Hepatic stellate cell (primary cell): ENCODE measurements around the gene KRTAP4-6.
"Not testable (repeated sequence)": the region's sequence is repeated elsewhere in the genome, so short reads cannot be mapped to it uniquely, and the experiment has no call there.

Experiments used
- DNase-seq: peaks from one replicate; pipeline ENCODE4 v3.0.0; 2011; ENCODE audit warnings: low spot score

The KRTAP4-6 gene

DNA sequence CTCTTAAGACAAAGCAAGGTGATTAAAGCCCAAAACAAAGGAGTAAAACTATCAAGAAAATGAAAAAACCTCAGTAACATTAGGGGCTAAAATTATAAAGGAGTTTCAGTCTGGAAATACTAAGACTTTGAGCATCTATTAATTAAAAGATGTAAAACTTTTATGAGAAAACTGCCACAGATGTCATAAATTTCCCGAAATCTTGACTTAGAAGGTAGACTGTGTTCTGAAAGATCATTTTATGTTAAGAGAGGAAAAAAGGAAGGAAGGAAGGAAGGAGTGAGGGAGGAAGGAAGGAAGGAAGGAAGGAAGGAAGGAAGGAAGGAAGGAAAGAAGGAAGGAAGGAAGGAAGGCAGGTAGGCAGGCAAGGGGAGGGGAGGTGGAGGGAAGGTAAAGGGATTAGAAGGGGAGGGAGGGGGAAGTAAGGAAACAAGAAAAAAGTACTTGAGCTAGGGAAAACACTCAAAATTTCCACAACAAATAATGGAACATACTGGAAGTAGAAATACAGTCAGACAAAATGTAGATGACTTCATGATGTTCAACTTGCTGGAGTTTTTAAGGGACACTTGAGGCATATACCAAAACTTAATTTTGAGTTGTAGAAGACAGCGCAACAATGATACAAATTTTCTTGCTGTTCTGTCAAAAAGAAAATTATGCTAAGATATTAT is 7.3 kb upstream of the KRTAP4-6 start:
- DNase-seq = no peak

DNA sequence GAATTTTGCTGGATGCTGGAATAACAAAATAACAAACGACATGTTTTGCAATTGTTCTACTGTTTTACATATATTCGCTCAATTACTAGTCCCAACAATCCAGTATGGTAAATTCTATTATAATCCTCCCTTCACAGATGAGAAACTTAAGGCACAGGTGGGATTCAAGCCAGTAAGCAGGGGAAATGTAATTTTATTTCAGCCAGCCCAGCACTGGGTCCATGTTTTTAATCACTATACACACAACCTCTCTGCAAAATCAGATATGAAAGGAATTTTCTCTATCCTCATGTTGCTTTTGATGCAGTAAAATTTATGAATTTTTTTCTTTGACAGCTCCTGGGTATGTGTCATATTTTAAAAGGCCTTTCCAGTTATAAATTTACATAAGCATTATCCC is 4.9 kb upstream of the KRTAP4-6 start:
- DNase-seq = no peak

DNA sequence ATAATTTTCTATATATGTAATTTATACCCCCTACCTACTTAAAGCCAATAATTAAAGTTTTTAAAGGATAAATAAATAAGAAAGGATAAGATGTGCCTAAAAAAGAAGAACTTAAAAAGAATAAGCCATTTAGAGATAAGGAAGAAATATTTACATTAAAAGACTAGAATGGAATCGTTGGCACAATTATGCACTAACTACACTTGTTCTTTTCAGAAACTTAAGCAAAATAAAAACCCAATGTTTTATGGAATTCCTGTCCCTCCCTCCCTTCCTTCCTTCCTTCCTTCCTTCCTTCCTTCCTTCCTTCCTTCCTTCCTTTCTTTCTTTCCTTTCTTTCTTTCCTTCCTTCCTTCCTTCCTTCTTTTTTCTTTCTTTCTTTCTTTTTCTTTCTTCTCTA is 4.5 kb upstream of the KRTAP4-6 start:
- no peak for DNase-seq

DNA sequence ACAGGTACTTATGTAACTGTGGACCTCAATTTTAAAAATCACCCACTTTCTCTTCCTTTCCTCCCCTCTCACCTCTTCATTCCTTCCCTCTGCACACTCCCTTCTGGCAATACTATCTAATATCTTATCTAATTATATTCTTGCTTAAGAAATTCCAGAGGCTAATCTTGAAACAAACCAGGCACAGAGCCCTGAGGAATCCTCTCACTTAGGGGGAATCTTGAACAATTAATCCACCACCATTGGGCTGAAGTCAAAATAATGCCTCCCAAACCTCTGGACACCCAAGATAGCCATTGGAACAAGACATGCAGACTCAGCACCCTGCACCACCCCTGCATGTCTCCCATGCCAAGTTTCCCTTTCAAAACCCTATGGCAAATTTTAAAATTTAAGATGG is 1.0 kb upstream of the KRTAP4-6 start:
- DNase-seq = no peak

DNA sequence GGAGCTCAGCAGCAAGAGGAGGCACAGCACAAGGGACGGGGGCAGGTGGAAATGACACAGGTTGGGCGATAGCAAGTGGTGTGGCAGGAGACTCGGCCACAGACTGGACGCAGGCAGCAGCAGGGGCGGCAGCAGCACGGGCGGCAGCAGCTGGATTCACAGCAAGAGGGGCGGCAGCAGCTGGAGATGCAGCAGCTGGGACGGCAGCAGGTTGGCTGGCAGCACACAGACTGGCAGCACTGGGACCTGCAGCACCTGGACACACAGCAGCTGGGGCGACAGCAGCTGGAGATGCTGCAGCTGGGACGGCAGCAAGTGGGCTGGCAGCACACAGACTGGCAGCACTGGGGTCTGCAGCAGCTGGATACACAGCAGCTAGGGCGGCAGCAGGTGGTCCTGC is 479 bp downstream of the KRTAP4-6 start:
- not testable (repeated sequence) for DNase-seq

DNA sequence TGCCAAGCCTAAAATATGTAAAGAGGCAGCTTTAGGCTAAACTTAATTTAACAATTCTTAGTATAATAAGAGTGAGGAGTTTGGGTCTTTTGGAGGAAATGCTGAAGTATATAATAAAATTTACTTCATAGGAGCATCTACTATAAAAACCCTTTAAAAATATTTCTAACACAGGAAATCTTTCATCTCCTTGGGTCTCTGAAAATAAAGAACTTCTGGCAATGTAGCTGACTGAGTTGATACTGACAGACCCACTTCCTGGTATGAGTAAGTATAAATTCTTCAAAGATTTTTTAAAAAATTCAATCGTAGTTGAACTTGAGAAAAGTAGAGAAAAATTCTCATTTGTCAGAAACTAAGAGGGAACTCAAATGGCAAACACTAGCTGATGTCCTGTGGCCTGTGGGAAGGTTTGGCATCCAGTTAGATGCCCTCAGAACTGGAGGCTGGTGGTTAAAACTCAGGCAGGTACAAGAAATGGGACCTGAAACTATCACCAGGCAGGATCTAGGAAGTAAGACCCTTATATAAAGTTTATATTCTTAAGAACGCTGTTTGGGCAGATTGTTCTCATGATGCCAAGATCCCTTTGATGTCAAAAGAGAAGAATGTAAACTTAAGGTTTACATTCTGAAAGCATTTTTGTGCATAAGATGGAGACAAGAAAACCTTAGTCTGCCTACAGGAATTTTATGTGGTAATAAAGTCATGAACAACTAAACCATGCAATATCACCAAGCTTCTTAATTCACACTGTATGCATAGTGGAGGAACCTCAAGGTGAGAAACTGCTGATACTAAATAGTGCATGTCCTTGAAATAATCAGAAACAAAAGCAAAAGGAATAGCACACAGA is 6.2 kb downstream of the KRTAP4-6 start:
- peak; percentile 16 for DNase-seq

DNA sequence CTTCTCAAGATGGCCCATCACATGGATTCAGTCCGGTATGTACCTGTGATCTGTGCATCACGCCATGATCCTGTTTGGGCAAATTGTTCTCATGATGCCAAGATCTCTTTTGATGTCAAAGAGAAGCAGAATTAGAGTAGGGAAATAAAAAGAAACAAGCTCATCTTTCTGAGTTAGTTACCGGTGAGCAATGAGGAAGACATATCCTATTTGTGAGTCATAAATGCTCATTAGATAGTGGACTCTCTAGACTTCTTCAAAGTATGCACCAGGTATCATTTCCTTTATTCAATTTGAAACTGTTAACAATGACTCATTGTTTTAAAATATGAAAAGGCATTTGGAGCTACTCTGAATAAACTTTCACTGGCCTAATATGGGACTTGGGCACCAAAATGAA is 8.4 kb downstream of the KRTAP4-6 start:
- no peak for DNase-seq

DNA sequence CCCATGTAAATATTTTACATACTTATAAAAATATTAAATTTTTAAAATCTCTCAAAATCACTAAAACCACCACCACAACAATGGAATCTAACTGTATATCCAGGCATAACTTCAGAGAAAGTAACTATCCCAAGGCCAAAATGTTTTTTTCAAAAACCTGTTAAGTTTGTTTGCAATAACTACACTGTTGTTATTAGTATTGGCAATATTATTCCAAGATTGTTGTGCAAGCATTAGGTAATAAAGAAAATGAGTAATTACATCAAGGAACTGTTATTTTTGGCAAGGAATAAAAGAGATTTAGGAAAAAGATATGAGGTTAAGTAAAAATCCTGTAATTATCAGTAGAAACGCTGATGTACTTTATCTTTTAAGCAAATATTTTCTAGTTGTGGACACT is 13.0 kb downstream of the KRTAP4-6 start:
- DNase-seq = no peak

DNA sequence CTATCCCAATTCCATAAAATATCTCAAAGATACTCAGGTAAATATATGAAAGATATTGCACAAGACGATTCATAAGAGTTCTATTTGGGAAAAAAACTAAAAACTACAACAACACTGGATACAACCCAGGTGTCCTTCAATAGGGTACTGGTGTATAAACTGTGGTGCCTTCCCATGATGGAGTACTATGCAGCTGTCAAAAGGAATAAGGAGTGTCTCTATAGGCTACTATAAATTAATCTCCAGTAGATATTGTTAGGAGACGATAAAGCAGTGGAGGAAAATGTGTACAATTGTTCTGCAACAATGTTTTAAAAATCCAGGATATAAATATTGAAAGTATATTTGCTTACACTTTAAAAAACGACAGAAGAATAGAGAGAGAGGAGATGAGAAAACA is 13.9 kb downstream of the KRTAP4-6 start:
- DNase-seq = no peak

DNA sequence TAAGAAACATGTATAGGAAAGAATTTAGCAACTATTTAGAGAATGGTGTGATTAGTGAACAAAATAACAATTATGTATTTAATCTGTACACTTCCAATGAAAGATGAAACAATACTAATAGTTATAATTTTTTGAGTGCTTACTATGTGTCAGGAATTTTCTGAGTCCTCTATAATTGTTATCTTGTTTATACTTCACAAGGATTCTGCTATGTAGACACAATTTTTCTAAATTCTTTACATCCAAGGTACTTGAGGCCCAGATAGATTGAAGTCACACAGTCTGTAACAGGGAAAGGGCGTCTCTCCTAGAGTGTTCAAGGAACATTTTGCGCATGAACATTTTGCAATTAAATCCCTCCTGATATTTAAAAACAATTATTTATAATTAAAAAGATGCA is 15.3 kb downstream of the KRTAP4-6 start:
- no peak for DNase-seq

DNA sequence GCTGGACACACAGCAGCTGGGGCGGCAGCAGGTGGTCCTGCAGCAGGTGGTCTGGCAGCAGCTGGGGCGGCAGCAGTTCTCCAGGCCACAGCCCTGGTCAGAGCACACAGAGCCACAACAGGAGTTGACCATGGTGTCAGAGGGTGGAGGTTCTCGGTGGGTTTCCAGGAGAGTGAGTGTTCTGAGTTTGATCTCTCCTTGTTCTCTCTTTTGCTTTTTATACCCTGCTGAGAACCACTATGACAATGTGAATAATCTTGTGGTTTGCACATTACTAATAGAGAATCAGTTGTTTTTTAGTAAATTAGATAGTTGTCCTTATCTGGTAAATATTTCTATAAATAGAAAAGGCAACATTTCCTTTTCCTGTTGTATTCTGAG is 16.4 kb downstream of the KRTAP4-6 start, which contains the start of gene KRTAP4-12:
Gene KRTAP4-12 (minus strand): TSS at position 192 of the 381 bp plus-strand sequence. CDS start 60 bp downstream, at position 132.
- not testable (repeated sequence) for DNase-seq

DNA sequence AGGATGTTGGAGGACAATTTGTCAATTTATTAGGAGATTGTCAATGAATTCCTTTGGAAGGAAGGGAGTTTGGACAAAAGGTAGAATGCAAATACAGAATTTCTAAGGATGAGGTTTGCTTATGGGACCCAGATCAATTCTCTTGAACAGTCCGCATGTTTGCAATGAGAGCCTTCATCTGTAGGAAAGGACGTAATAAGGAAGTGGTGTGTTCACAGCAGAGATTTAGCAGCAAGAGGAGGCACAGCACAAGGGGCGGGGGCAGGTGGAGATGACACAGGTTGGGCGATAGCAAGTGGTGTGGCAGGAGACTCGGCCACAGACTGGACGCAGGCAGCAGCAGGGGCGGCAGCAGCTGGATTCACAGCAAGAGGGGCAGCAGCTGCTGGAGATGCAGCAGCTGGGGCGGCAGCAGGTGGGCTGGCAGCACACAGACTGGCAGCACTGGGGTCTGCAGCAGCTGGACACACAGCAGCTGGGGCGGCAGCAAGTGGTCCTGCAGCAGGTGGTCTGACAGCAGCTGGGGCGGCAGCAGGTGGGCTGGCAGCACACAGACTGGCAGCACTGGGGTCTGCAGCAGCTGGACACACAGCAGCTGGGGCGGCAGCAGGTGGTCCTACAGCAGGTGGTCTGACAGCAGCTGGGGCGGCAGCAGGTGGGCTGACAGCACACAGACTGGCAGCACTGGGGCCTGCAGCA is 16.9 kb downstream of the KRTAP4-6 start:
- DNase-seq = not testable (repeated sequence)

DNA sequence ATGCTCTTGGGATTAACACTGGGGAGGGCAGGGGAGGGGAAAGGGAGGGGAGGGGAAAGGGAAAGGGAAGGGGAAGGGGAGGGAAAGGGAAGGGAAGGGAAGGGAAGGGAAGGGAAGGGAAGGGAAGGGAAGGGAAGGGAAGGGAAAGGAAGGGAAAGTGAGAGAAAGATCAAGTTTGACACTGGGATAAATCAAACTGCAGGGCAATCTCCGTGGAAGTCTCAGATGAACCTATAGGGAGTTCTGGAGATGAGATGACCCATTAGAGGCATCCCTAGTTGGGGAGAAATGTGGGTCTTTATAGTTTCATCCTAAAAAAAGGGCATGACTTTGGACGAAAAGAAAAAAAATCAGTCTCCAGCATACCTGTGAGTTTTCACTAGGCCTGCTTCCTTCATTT is 18.6 kb downstream of the KRTAP4-6 start:
- no peak for DNase-seq

DNA sequence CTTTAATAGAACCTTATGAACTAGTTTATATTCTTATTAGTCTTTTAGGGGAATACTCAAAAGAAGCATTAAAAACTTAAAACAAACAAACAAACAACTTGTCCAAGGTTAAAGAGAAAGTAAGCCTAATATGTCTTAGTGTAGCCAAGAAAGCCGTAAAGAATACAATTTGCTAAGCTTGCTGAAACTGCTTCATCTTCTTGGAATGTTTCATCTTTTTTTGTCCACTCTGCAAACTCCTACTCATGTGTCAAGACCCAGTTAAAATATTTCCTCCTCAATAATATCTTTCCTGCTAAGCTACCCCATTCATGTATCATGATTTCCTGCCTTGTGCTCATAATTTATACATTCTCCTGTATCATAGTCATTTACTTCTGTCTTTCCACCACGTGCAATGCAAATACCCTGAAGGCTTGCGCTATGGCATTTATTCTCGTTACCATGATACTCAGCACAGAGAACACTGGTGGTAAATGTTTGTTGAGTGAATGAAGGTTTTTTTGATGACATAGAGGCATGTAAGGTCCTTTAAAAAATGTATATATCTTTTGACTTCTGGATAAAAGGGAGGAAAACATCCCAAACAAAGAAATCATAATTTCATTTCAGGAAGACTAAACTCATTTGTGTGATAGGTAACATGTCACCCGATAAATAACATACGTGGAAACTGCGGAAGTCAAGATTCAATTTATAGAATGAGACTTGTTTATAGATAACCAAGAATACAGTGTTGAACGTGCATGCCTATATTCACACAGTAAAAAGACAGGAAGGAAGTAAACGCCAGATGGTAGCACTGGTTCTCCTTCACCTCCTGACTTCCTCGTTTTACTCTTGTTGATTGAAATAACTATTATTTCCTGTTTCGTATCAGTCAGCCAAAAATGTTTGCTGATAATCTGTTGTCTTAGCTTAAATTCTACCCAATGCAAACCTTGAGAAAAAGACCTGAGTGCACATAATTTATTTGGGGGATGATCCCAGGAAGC is 20.4 kb downstream of the KRTAP4-6 start:
- not testable (repeated sequence) for DNase-seq

DNA sequence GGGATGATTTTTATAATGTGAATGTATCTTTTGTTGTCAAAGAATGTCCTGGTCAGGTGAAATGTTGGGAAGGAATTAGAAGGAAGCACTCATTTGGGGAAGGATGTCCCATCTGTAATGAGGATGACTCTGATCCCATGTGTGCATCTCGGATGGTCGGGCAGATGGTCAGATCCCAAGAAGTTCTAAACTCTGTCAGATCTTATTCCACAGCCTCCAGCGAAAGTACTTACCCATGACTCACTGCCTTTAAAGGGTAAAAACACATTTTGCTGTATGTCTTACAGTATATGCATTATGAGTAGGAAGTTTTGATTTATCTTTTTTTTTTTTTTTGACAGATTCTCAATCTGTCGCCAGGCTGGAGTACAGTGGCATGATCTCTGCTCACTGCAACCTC is 21.6 kb downstream of the KRTAP4-6 start:
- DNase-seq = no peak

DNA sequence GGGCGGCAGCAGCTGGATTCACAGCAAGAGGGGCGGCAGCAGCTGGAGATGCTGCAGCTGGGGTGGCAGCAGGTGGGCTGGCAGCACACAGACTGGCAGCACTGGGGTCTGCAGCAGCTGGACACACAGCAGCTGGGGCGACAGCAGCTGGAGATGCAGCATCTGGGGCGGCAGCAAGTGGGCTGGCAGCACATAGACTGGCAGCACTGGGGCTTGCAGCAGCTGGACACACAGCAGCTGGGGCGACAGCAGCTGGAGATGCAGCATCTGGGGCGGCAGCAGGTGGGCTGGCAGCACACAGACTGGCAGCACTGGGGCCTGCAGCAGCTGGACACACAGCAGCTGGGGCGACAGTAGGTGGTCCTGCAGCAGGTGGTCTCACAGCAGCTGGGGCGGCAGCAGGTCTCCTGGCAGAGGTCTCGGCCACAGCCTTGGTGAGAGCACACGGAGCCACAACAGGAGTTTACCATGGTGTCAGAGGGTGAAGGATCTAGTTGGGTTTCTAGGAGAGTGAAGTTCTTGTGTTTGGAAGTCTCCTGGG is 22.4 kb downstream of the KRTAP4-6 start, which contains the start of gene KRTAP4-11:
Gene KRTAP4-11 (minus strand): TSS at position 528 of the 541 bp plus-strand sequence. CDS start 58 bp downstream, at position 470.
- not testable (repeated sequence) for DNase-seq

DNA sequence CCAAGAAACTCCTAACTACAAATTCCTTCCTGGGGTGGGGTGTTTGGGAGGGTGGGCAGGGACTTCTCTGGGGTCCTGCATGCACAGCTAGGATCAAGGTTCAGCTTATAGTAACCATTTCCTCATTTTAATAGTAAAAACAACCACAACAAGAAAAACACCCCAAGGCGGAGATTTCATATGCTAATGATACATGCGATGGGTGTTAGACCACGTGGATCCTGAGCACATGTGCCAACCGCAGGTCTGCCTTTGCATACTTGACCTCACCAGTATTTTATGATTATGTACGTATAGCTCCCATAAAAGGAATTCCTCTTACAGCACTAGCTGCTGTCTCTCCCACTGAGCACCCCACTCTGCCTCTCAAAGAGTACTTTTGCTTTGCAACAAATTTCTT is 24.0 kb downstream of the KRTAP4-6 start:
- DNase-seq = no peak

DNA sequence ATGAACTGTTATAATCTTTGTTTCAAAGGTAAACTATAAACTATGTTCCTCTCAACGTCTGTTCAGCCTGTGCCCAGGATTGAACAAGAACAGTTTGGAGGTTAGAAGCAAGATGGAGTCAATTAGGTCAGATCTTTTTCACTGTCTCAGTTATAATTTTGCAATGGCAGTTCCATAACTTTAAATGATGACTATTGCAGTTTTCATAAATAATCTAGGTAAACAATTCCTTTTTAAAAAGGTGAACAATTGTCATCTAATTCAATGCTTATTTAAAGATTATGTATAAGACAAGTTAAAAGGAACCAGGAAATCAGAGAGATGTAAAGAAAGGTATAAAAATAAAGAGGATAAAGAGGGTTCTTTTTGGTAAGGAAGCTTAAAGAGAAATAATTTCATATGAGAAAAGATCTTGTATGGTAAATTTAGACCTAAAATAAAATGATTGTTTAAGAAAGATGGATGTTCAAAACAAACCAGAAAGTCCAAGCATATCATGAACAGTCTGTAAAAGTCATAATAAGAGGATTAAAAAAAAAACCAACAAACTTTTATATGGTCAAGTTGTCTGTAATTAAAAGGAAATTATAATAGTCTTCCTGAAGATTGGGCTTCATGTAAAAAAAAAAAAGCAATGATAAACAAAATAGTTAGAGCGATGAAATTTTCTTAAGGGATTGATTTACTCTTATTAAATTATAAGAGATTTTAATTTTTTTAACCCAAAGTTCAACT is 29.0 kb downstream of the KRTAP4-6 start:
- no peak for DNase-seq

DNA sequence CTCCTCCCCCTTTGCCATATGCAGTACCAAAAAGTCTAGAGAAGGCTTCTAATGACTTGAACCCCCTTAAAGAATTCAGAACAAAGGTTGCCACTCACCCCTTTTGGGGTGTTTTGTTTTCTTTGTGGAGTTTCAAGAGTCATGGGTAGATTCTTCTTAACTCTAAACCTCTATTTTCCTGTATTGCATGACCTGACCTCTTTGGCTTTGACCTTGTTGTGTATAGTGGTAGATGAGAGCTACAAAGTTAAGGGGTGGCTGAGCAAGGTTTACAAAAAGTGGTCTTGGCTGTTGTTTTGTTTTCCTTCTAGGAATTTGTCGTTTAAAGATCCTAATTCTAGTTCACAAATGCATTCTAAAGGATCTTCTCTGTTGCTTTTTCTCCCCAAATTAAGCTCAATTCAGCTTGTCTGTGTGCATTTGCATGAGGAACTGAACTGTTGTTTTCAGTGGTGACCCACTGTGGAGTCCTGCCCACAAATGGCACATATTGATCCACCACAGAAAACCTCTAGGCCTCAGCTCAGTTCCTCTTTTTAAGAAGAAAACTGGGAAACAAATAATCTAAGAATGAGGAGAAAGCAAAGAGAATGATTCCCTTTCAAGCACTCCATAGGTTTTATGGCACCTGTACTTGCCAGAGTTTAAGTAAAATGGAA is 31.5 kb downstream of the KRTAP4-6 start:
- not testable (repeated sequence) for DNase-seq

DNA sequence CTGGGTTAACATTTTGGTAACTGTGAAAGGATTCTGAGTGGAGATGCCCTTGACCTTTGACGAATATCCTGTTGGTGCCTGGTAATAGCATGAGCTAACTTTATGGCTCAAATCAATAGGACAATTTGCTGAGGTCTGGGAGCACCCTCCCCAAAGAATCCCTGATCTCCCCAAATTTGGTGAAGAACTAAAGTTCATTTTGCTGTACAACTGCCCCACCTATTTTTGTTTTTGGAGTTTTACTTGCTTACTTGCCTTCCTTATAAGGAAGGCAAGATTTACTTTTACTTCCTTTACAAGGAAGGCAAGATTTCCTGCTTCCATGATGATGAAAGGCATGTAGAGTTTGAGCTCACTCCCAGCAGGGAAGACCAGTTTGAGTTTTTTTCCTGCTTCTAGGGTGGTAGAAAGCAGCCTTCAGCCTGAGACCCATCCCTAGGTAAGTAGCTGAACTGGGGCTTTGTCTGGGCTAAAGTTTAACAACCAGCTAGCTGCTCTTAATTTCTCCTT is 32.3 kb downstream of the KRTAP4-6 start:
- no peak for DNase-seq
